Measurements from ENCODE around the gene PAGR1. TPM values are rescaled to one million over a fixed set of nuclear protein-coding genes. Genes with fewer than 3 reads are reported as not detected.

The PAGR1 gene
- total and polyA plus RNA-seq, 9 of the 15 experiments (the other 6 are each of a cell fraction or from before 2014, with no cell fraction given), result 1.4 to 58.2 (median 16.8) TPM

- TF ChIP-seq MEF2A (IDR thresholded peaks at IDR 0.05; ENCODE audit: control insufficient read depth, low read depth, low read length) (no peak), TAL1 (IDR thresholded peaks at IDR 0.05) (no peak), IRF2 (CRISPR knock-in tag; IDR thresholded peaks at IDR 0.05) (no peak), RBM25 (IDR thresholded peaks at IDR 0.05; ENCODE audit: low read depth, low read length, severe bottlenecking) (peak; percentile 4), ARID2 (IDR thresholded peaks at IDR 0.05) (no peak), SNRNP70 (optimal IDR thresholded peaks at IDR 0.05; ENCODE audit: low read depth, low read length) (no peak), CXXC5 (CRISPR knock-in tag; IDR thresholded peaks at IDR 0.05) (no peak), LEF1 (IDR thresholded peaks at IDR 0.05) (no peak), THRA (IDR thresholded peaks at IDR 0.05) (no peak), ZNF224 (CRISPR knock-in tag; IDR thresholded peaks at IDR 0.05) (no peak), CREB5 (CRISPR knock-in tag; IDR thresholded peaks at IDR 0.05) (no peak)
- TF ChIP-seq, protein P1, sequence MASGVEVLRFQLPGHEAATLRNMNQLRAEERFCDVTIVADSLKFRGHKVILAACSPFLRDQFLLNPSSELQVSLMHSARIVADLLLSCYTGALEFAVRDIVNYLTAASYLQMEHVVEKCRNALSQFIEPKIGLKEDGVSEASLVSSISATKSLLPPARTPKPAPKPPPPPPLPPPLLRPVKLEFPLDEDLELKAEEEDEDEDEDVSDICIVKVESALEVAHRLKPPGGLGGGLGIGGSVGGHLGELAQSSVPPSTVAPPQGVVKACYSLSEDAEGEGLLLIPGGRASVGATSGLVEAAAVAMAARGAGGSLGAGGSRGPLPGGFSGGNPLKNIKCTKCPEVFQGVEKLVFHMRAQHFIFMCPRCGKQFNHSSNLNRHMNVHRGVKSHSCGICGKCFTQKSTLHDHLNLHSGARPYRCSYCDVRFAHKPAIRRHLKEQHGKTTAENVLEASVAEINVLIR (CRISPR knock-in tag; IDR thresholded peaks at IDR 0.05), result no peak
- TF ChIP-seq, protein P2, sequence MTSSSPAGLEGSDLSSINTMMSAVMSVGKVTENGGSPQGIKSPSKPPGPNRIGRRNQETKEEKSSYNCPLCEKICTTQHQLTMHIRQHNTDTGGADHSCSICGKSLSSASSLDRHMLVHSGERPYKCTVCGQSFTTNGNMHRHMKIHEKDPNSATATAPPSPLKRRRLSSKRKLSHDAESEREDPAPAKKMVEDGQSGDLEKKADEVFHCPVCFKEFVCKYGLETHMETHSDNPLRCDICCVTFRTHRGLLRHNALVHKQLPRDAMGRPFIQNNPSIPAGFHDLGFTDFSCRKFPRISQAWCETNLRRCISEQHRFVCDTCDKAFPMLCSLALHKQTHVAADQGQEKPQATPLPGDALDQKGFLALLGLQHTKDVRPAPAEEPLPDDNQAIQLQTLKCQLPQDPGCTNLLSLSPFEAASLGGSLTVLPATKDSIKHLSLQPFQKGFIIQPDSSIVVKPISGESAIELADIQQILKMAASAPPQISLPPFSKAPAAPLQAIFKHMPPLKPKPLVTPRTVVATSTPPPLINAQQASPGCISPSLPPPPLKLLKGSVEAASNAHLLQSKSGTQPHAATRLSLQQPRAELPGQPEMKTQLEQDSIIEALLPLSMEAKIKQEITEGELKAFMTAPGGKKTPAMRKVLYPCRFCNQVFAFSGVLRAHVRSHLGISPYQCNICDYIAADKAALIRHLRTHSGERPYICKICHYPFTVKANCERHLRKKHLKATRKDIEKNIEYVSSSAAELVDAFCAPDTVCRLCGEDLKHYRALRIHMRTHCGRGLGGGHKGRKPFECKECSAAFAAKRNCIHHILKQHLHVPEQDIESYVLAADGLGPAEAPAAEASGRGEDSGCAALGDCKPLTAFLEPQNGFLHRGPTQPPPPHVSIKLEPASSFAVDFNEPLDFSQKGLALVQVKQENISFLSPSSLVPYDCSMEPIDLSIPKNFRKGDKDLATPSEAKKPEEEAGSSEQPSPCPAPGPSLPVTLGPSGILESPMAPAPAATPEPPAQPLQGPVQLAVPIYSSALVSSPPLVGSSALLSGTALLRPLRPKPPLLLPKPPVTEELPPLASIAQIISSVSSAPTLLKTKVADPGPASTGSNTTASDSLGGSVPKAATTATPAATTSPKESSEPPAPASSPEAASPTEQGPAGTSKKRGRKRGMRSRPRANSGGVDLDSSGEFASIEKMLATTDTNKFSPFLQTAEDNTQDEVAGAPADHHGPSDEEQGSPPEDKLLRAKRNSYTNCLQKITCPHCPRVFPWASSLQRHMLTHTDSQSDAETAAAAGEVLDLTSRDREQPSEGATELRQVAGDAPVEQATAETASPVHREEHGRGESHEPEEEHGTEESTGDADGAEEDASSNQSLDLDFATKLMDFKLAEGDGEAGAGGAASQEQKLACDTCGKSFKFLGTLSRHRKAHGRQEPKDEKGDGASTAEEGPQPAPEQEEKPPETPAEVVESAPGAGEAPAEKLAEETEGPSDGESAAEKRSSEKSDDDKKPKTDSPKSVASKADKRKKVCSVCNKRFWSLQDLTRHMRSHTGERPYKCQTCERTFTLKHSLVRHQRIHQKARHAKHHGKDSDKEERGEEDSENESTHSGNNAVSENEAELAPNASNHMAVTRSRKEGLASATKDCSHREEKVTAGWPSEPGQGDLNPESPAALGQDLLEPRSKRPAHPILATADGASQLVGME (CRISPR knock-in tag; IDR thresholded peaks at IDR 0.05), result no peak
- TF ChIP-seq, protein P3, sequence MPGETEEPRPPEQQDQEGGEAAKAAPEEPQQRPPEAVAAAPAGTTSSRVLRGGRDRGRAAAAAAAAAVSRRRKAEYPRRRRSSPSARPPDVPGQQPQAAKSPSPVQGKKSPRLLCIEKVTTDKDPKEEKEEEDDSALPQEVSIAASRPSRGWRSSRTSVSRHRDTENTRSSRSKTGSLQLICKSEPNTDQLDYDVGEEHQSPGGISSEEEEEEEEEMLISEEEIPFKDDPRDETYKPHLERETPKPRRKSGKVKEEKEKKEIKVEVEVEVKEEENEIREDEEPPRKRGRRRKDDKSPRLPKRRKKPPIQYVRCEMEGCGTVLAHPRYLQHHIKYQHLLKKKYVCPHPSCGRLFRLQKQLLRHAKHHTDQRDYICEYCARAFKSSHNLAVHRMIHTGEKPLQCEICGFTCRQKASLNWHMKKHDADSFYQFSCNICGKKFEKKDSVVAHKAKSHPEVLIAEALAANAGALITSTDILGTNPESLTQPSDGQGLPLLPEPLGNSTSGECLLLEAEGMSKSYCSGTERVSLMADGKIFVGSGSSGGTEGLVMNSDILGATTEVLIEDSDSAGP (CRISPR knock-in tag; IDR thresholded peaks at IDR 0.05), result no peak; the same call in 1 of the 2 replicates
Measured at GRCh38 chr16:29790949-29791844, 24.8 kb upstream of the PAGR1 start (continued).

All from K562 (cell line).